ENCODE measurements around the gene UGT1A3. TPM values are rescaled to one million over a fixed set of nuclear protein-coding genes. Genes with fewer than 3 reads are reported as not detected.

UGT1A3 gene
- total and polyA plus RNA-seq, 7 donors: 0.36 TPM; not detected in 6

- peak; percentile 32 for DNase-seq
- intact Hi-C loops (cut with DNase I): no loop called here
Observed at GRCh38 chr2:233820774-233821105, 91.9 kb downstream of the UGT1A3 start.

GRCh38 chr2:233821196-233821595, 92.4 kb downstream of the UGT1A3 start:
- no peak overlapping the region for H3K4me3 ChIP-seq
- DNase-seq: peak; percentile 15
- H3K4me1 ChIP-seq: no peaks in the 10 kb centered on the region
- intact Hi-C loops (cut with DNase I): no loop called here
- TF ChIP-seq POLR2AphosphoS5 (IDR thresholded peaks at IDR 0.05) (no peak), EP300 (IDR thresholded peaks at IDR 0.05) (no peak), CTCF (IDR thresholded peaks at IDR 0.05) (no peak), POLR2A (IDR thresholded peaks at IDR 0.05) (no peak)
- H3K27me3 ChIP-seq: no peaks in the 10 kb centered on the region
- H3K9me3 ChIP-seq: no peaks in the 10 kb centered on the region
- no peaks in the 10 kb centered on the region for H3K36me3 ChIP-seq
- 88 to 96% methylated on average over 3 of the region's 3 CpGs for WGBS, 2 donors
- no peak overlapping the region for H3K27ac ChIP-seq

More at GRCh38 chr2:233820774-233821105, 91.9 kb downstream of the UGT1A3 start:
- no peaks in the 10 kb centered on the region for H3K36me3 ChIP-seq
- no peaks in the 10 kb centered on the region for H3K4me1 ChIP-seq
- no peaks in the 10 kb centered on the region for H3K27me3 ChIP-seq
- no peaks in the 10 kb centered on the region for H3K9me3 ChIP-seq
- no peak overlapping the region for H3K27ac ChIP-seq
- TF ChIP-seq EP300 (IDR thresholded peaks at IDR 0.05) (no peak), POLR2AphosphoS5 (IDR thresholded peaks at IDR 0.05) (no peak), POLR2A (IDR thresholded peaks at IDR 0.05) (no peak)
- H3K4me3 ChIP-seq: no peak overlapping the region
- WGBS, 2 donors: 87 to 94% methylated on average over 6 of the region's 6 CpGs

- peak; percentile 25 for DNase-seq
- Histone ChIP-seq H3K4me3 (no peak overlapping the region), H3K9me3 (no peaks in the 10 kb centered on the region), H3K36me3 (no peaks in the 10 kb centered on the region), H3K4me1 (no peaks in the 10 kb centered on the region), H3K27ac (no peak overlapping the region), H3K27me3 (no peaks in the 10 kb centered on the region)
- TF ChIP-seq POLR2A (IDR thresholded peaks at IDR 0.05) (no peak), CTCF (IDR thresholded peaks at IDR 0.05) (no peak), POLR2AphosphoS5 (IDR thresholded peaks at IDR 0.05) (no peak), EP300 (IDR thresholded peaks at IDR 0.05) (no peak)
- intact Hi-C loops (cut with DNase I): no loop called here
- WGBS, 2 donors: 93 to 95% methylated on average over 8 of the region's 8 CpGs
Observed at GRCh38 chr2:233821709-233822100, 92.9 kb downstream of the UGT1A3 start.

GRCh38 chr2:233822101-233822771, 93.4 kb downstream of the UGT1A3 start:
- H3K9me3 ChIP-seq: no peaks in the 10 kb centered on the region
- no peaks in the 10 kb centered on the region for H3K36me3 ChIP-seq
- H3K4me1 ChIP-seq: no peaks in the 10 kb centered on the region
- H3K27ac ChIP-seq: no peak overlapping the region
- DNase-seq: peak; percentile 60
- TF ChIP-seq CTCF (IDR thresholded peaks at IDR 0.05): no peak
- TF ChIP-seq POLR2AphosphoS5 (IDR thresholded peaks at IDR 0.05): no peak
- no peak for TF ChIP-seq POLR2A (IDR thresholded peaks at IDR 0.05)
- TF ChIP-seq EP300 (IDR thresholded peaks at IDR 0.05): no peak
- intact Hi-C loops (cut with DNase I): no loop called here
- H3K4me3 ChIP-seq: no peak overlapping the region
- WGBS, 2 donors: 82 to 90% methylated on average over 21 of the region's 21 CpGs
- H3K27me3 ChIP-seq: no peaks in the 10 kb centered on the region

Other genes starting within 250 kb of the UGT1A3 start
- 10 to 100 TPM; 23.4 to 34.5 (median 31.3) TPM for gene USP40, start 162.3 kb upstream of the UGT1A3 start, total RNA-seq
- 10 to 100 TPM in 2 of 3 donors, 1 to 10 TPM in 1; 9.6 to 14.7 (median 10.9) TPM for gene USP40, start 162.3 kb upstream of the UGT1A3 start, polyA plus RNA-seq
- gene UGT1A8, start 111.4 kb upstream of the UGT1A3 start, total RNA-seq: not detected
- 1 to 10 TPM; 1.8 to 8.8 (median 7.4) TPM for gene UGT1A8, start 111.4 kb upstream of the UGT1A3 start, polyA plus RNA-seq
- gene UGT1A10, start 92.6 kb upstream of the UGT1A3 start, total RNA-seq: not detected
- gene UGT1A10, start 92.6 kb upstream of the UGT1A3 start, polyA plus RNA-seq: 10 to 100 TPM; 10.8 to 27.3 (median 19.7) TPM
- not detected for gene UGT1A9, start 57.1 kb upstream of the UGT1A3 start, total RNA-seq
- under 1 TPM in 1 of 3 donors, not detected in 2; 0.36 TPM for gene UGT1A9, start 57.1 kb upstream of the UGT1A3 start, polyA plus RNA-seq
- gene UGT1A7, start 47.1 kb upstream of the UGT1A3 start, total RNA-seq: not detected
- gene UGT1A7, start 47.1 kb upstream of the UGT1A3 start, polyA plus RNA-seq: under 1 TPM in 1 of 3 donors, not detected in 2; 0.66 TPM
- not detected for gene UGT1A6, start 36.2 kb upstream of the UGT1A3 start, total RNA-seq
- gene UGT1A6, start 36.2 kb upstream of the UGT1A3 start, polyA plus RNA-seq: 1 to 10 TPM in 1 of 3 donors, not detected in 2; 3.0 TPM
- not detected for gene UGT1A5, start 16.1 kb upstream of the UGT1A3 start, total RNA-seq
- gene UGT1A5, start 16.1 kb upstream of the UGT1A3 start, polyA plus RNA-seq: under 1 TPM in 1 of 3 donors, not detected in 2; 0.22 TPM
- not detected for gene UGT1A4, start 10.3 kb upstream of the UGT1A3 start, total RNA-seq
- under 1 TPM in 2 of 3 donors, not detected in 1; 0.50 to 0.60 TPM for gene UGT1A4, start 10.3 kb upstream of the UGT1A3 start, polyA plus RNA-seq
- gene UGT1A1, start 31.2 kb downstream of the UGT1A3 start, total RNA-seq: not detected
- gene UGT1A1, start 31.2 kb downstream of the UGT1A3 start, polyA plus RNA-seq: 1 to 10 TPM in 2 of 3 donors, under 1 TPM in 1; 0.74 to 2.8 (median 1.8) TPM
- gene MROH2A, start 49.3 kb downstream of the UGT1A3 start, total RNA-seq: not detected
- gene MROH2A, start 49.3 kb downstream of the UGT1A3 start, polyA plus RNA-seq: under 1 TPM in 1 of 3 donors, not detected in 2; 0.06 TPM
- gene HJURP, start 125.5 kb downstream of the UGT1A3 start, total RNA-seq: 1 to 10 TPM in 2 of 4 donors, under 1 TPM in 2; 0.28 to 2.1 (median 1.0) TPM
- 1 to 10 TPM; 1.2 to 9.0 (median 3.0) TPM for gene HJURP, start 125.5 kb downstream of the UGT1A3 start, polyA plus RNA-seq
- gene TRPM8, start 188.3 kb downstream of the UGT1A3 start, total RNA-seq: not detected
- under 1 TPM in 1 of 3 donors, not detected in 2; 0.04 TPM for gene TRPM8, start 188.3 kb downstream of the UGT1A3 start, polyA plus RNA-seq